SK-N-SH (cell line): ENCODE measurements around the gene LRP1-AS. TPM values are rescaled to one million over a fixed set of nuclear protein-coding genes. Genes with fewer than 3 reads are reported as not detected.

Experiments
- CTCF ChIA-PET: fragments of 300-600, 350-600 bp; formaldehyde crosslinking; extraction: SDS; loops from one replicate; lab custom pipeline; 2021; lab: Yijun Ruan, JAX
- POLR2A ChIA-PET: fragments of 350-600 bp; sonication (Branson Sonifier 250); formaldehyde crosslinking; extraction: SDS; loops from one replicate; lab custom pipeline; 2020; ENCODE audit warnings: antibody characterized with exemption, inconsistent platforms; lab: Yijun Ruan, JAX
- DNase-seq: peaks from one replicate; pipeline ENCODE4 v3.0.0; 2012
- H2AFZ ChIP-seq: fragments of 200-600 bp; sonication (generic); 2 replicates; pipeline ENCODE4 v1.8.1; 2016; ENCODE audit warnings: antibody characterized with exemption, mild to moderate bottlenecking, low read depth
- H3F3A ChIP-seq: fragments of 200-600 bp; sonication (generic); replicated peaks from 2 replicates; pipeline ENCODE3; 2016; ENCODE audit warnings: antibody characterized with exemption, mild to moderate bottlenecking; ENCODE audit not compliant: insufficient read depth
- H3K27ac ChIP-seq, 2 experiments: fragments of 200-500 bp in 1 of 2; fragments of 200-600 bp in 1 of 2; sonication (Bioruptor generic) in 1 of 2; sonication (generic), shearing (Covaris generic) in 1 of 2; 2 replicates each; pipeline versions ENCODE4 v1.5.1 to v1.6.1; 2014 to 2016; ENCODE audit warnings: low read depth in 2 of 2, inconsistent platforms in 1 of 2, low read length in 1 of 2, mild to moderate bottlenecking in 1 of 2, mixed read lengths in 1 of 2
- H3K27me3 ChIP-seq: fragments of 200-600 bp; sonication (generic), shearing (Covaris generic); 2 replicates; pipeline ENCODE4 v1.6.1; 2016; ENCODE audit warnings: mixed run types; ENCODE audit not compliant: insufficient read depth
- H3K36me3 ChIP-seq, 2 experiments: fragments of 200-500 bp in 1 of 2; fragments of 200-600 bp in 1 of 2; sonication (Bioruptor generic) in 1 of 2; sonication (generic) in 1 of 2; replicated peaks in 1 of 2; 2 replicates each; pipeline versions ENCODE3 to v1.5.1; 2014 to 2016; ENCODE audit warnings: low read length in 1 of 2, mild to moderate bottlenecking in 1 of 2; ENCODE audit not compliant: insufficient read depth in 2 of 2, control insufficient read depth in 1 of 2
- H3K4me1 ChIP-seq, 2 experiments: fragments of 200-500 bp in 1 of 2; fragments of 200-600 bp in 1 of 2; sonication (Bioruptor generic) in 1 of 2; sonication (generic), shearing (Covaris generic) in 1 of 2; 2 replicates each; pipeline versions ENCODE4 v1.5.1 to v1.6.1; 2014 to 2016; ENCODE audit warnings: low read depth in 1 of 2, low read length in 1 of 2, mixed run types in 1 of 2; ENCODE audit not compliant: insufficient read depth in 2 of 2, control insufficient read depth in 1 of 2
- H3K4me2 ChIP-seq: fragments of 200-600 bp; sonication (generic), shearing (Covaris generic); 2 replicates; pipeline ENCODE4 v1.6.1; 2017; ENCODE audit warnings: mixed run types
- H3K4me3 ChIP-seq, 2 experiments: fragments of 200-500 bp in 1 of 2; fragments of 200-600 bp in 1 of 2; sonication (Bioruptor generic) in 1 of 2; sonication (generic), shearing (Covaris generic) in 1 of 2; 2 replicates each; pipeline versions ENCODE4 v1.5.1 to v1.8.1; 2014 to 2016; ENCODE audit warnings: low read depth in 2 of 2, inconsistent platforms in 1 of 2, low read length in 1 of 2, mild to moderate bottlenecking in 1 of 2, mixed read lengths in 1 of 2, moderate library complexity in 1 of 2
- H3K79me2 ChIP-seq: fragments of 200-600 bp; sonication (generic); 2 replicates; pipeline ENCODE4 v1.8.1; 2017; ENCODE audit warnings: mild to moderate bottlenecking; ENCODE audit not compliant: insufficient read depth
- H3K9ac ChIP-seq: fragments of 200-600 bp; sonication (generic); 2 replicates; pipeline ENCODE4 v1.6.1; 2017; ENCODE audit warnings: mixed run types
- H3K9me2 ChIP-seq: fragments of 200-600 bp; sonication (generic); 2 replicates; pipeline ENCODE4 v1.6.1; 2017; ENCODE audit warnings: mixed run types
- H3K9me3 ChIP-seq: fragments of 200-600 bp; sonication (generic); 2 replicates; pipeline ENCODE4 v1.6.1; 2017; ENCODE audit warnings: mixed run types, mild to moderate bottlenecking, moderate library complexity
- H4K20me1 ChIP-seq: fragments of 200-600 bp; sonication (generic); 2 replicates; pipeline ENCODE4 v1.6.1; 2017; ENCODE audit warnings: mild to moderate bottlenecking, mixed run types; ENCODE audit not compliant: insufficient read depth
- FOXJ3 ChIP-seq: sonication (generic); formaldehyde crosslinking; IDR thresholded peaks from 2 replicates; pipeline ENCODE4 v1.5.1; 2020; ENCODE audit warnings: mild to moderate bottlenecking, missing genetic modification reagents
- JUND ChIP-seq: IDR thresholded peaks from 2 replicates; pipeline ENCODE4 v1.4.0; 2012
- MXI1 ChIP-seq: IDR thresholded peaks from 2 replicates; pipeline ENCODE4 v1.6.1; 2012; ENCODE audit warnings: mild to moderate bottlenecking, low read depth, low read length, improper control_type of control experiment
- NFIC ChIP-seq: IDR thresholded peaks from 2 replicates; pipeline ENCODE4 v1.4.0; 2012; ENCODE audit warnings: borderline replicate concordance
- REST ChIP-seq: IDR thresholded peaks from 2 replicates; pipeline ENCODE4 v1.6.1; 2012; ENCODE audit warnings: mild to moderate bottlenecking, low read depth, low read length, moderate library complexity
- RFX5 ChIP-seq: IDR thresholded peaks from 2 replicates; pipeline ENCODE4 v1.6.1; 2012; ENCODE audit warnings: mild to moderate bottlenecking, improper control_type of control experiment, low read length
- SIN3A ChIP-seq: IDR thresholded peaks from 2 replicates; pipeline ENCODE4 v1.6.1; 2012; ENCODE audit warnings: low read depth, mild to moderate bottlenecking, low read length, moderate library complexity, borderline replicate concordance
- TCF12 ChIP-seq: IDR thresholded peaks from 2 replicates; pipeline ENCODE4 v1.4.0; 2012
- USF1 ChIP-seq: IDR thresholded peaks from 2 replicates; pipeline ENCODE4 v1.4.0; 2012; ENCODE audit warnings: low read depth, borderline replicate concordance
- YY1 ChIP-seq: IDR thresholded peaks from 2 replicates; pipeline ENCODE4 v1.4.0; 2012; ENCODE audit warnings: low read depth, mild to moderate bottlenecking
- ZBTB33 ChIP-seq: IDR thresholded peaks from 2 replicates; pipeline ENCODE4 v1.4.0; 2012; ENCODE audit warnings: low read depth, borderline replicate concordance
- WGBS: methylation state at CpG from one replicate; pipeline ENCODE4 v1.1.6; 2017; ENCODE audit warnings: low lambda C conversion rate; 5-methylcytosine and 5-hydroxymethylcytosine counted together
- polyA plus RNA-seq, 3 experiments: library from polyadenylated mRNA; depleted of rRNA; stranded (reverse); fragments of >200 nt; gene quantifications; 2 replicates each; pipeline ENCODE4 v1.2.3, GENCODE V29; 2012

Gene LRP1-AS
- polyA plus RNA-seq, 1 of the 3 experiments (the other 2 are of a cell fraction): not detected

- Histone ChIP-seq H3F3A (no peaks in the 10 kb centered on the region), H2AFZ (no peak overlapping the region), H4K20me1 (no peaks in the 10 kb centered on the region), H3K4me3 (no peak overlapping the region), H3K4me2 (no peak overlapping the region)
- DNase-seq: no peak
- TF ChIP-seq TCF12: no peak
- no peak for TF ChIP-seq JUND
- TF ChIP-seq NFIC: no peak
- no peak for TF ChIP-seq USF1
- no peak for TF ChIP-seq ZBTB33
- no peak for TF ChIP-seq MXI1
- no peak for TF ChIP-seq REST
- TF ChIP-seq RFX5: no peak
- no peak for TF ChIP-seq FOXJ3 (CRISPR knock-in tag)
- TF ChIP-seq SIN3A: no peak
- no peak for TF ChIP-seq YY1
- TF ChIP-seq, all 33 proteins: peak for 0
- POLR2A ChIA-PET: interaction anchor here (1.1 kb wide), 1 partner anchor 8 kb away, joined by 3 read pairs; no protein-coding TSS in a partner anchor
- Histone ChIP-seq H3K4me1 (no peaks in the 10 kb centered on the region), H3K9ac (no peak overlapping the region), H3K9me2 (no peaks in the 10 kb centered on the region), H3K27me3 (no peaks in the 10 kb centered on the region), H3K79me2 (no peaks in the 10 kb centered on the region), H3K27ac (no peak overlapping the region), H3K36me3 (peaks cover 2 to 81% of the 10 kb centered on the region in 2 experiments), H3K9me3 (no peaks in the 10 kb centered on the region)
- 88% methylated on average over 13 of the region's 34 CpGs for WGBS
- CTCF ChIA-PET: interaction anchor here (0.6 to 31.5 kb wide), 8 partner anchors 13 to 84 kb away, joined by 3 to 616 read pairs (median 5); partner anchors contain the start of genes LRP1-AS and STAT6
These were observed 48.4 kb upstream of the LRP1-AS start for GRCh38 chr12:57195611-57196371.
